HepG2 (cell line): ENCODE data around the gene ZBTB7B.

ENCODE experiments used
- MYC ChIP-seq: sonication (generic); formaldehyde crosslinking; IDR thresholded peaks from 2 replicates; pipeline ENCODE4 v1.9.0; 2021; ENCODE audit warnings: missing genetic modification reagents, borderline replicate concordance
- NFE2L2 ChIP-seq: fragments of 150-350 bp; IDR thresholded peaks from 2 replicates; pipeline ENCODE4 v1.6.1; 2014; ENCODE audit warnings: low read length
- RAD51 ChIP-seq: fragments of 450-650 bp; IDR thresholded peaks from 2 replicates; pipeline ENCODE4 v1.6.1; 2016; ENCODE audit warnings: borderline replicate concordance
- RXRA ChIP-seq: sonication (generic); formaldehyde crosslinking; IDR thresholded peaks from 2 replicates; pipeline ENCODE4 v1.5.1; 2020; ENCODE audit warnings: missing genetic modification reagents
- SRSF9 ChIP-seq: fragments of 200-400 bp; formaldehyde crosslinking; IDR thresholded peaks from 2 replicates; pipeline ENCODE4 v1.6.1; 2018; ENCODE audit warnings: borderline replicate concordance, mild to moderate bottlenecking, low read depth, low read length; ENCODE audit not compliant: insufficient read depth, poor library complexity, severe bottlenecking
- TAF1 ChIP-seq: sonication (generic); formaldehyde crosslinking; IDR thresholded peaks from 2 replicates; pipeline ENCODE4 v1.4.0; 2020; ENCODE audit warnings: missing genetic modification reagents
- ZNF274 ChIP-seq: sonication (generic); formaldehyde crosslinking; IDR thresholded peaks from 2 replicates; pipeline ENCODE4 v1.5.1; 2020; ENCODE audit warnings: mild to moderate bottlenecking, missing genetic modification reagents
- ZNF776 ChIP-seq: sonication (generic); formaldehyde crosslinking; IDR thresholded peaks from 2 replicates; pipeline ENCODE4 v1.4.0; 2020; ENCODE audit warnings: mild to moderate bottlenecking, missing genetic modification reagents
- ZNF839 ChIP-seq: sonication (generic); formaldehyde crosslinking; IDR thresholded peaks from 2 replicates; pipeline ENCODE4 v1.4.0; 2020; ENCODE audit warnings: missing genetic modification reagents, mild to moderate bottlenecking, borderline replicate concordance
- TF ChIP-seq, protein P1 (sequence below): sonication (generic); formaldehyde crosslinking; IDR thresholded peaks from 2 replicates; pipeline ENCODE4 v1.5.0; 2020; ENCODE audit warnings: mild to moderate bottlenecking, missing genetic modification reagents, moderate library complexity
- TF ChIP-seq, protein P2 (sequence below): IDR thresholded peaks from 2 replicates; pipeline ENCODE4 v1.6.1; 2016
- TF ChIP-seq, protein P3 (sequence below): IDR thresholded peaks from 2 replicates; pipeline ENCODE4 v1.6.1; 2016; ENCODE audit warnings: missing compliant biosample characterization, missing genetic modification reagents, borderline replicate concordance

DNA sequence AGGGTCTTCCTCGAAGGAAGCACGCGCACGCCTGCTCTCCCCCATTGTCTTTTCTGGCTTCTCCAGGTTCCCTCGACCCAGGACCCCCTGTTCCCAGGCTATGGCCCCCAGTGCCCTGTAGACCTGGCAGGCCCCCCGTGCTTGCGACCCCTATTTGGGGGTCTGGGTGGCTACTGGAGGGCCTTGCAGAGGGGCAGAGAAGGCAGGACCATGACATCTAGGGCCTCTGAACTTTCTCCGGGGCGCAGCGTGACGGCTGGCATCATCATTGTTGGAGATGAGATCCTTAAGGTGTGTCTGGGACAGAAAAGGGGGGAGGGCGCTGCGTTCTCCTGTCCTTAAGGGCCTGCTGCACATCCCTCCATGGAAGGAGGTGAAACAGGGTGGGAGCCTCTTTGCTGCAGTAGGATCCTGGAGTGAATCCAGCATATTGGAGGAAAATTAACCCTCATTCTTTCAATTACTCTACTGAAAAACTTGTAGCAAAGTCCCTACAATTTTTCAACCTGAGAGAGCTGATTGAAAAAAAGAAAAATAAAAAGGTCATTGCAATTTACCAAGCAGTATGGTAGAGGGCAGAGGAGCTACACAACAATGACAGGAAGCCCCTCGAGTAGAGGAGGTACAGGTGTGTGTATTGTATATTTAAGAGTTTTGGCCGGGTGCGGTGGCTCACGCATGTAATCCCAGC is 18.7 kb upstream of the ZBTB7B start:
- TF ChIP-seq, protein P1, sequence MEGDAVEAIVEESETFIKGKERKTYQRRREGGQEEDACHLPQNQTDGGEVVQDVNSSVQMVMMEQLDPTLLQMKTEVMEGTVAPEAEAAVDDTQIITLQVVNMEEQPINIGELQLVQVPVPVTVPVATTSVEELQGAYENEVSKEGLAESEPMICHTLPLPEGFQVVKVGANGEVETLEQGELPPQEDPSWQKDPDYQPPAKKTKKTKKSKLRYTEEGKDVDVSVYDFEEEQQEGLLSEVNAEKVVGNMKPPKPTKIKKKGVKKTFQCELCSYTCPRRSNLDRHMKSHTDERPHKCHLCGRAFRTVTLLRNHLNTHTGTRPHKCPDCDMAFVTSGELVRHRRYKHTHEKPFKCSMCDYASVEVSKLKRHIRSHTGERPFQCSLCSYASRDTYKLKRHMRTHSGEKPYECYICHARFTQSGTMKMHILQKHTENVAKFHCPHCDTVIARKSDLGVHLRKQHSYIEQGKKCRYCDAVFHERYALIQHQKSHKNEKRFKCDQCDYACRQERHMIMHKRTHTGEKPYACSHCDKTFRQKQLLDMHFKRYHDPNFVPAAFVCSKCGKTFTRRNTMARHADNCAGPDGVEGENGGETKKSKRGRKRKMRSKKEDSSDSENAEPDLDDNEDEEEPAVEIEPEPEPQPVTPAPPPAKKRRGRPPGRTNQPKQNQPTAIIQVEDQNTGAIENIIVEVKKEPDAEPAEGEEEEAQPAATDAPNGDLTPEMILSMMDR (CRISPR knock-in tag) = 0 out of 2 replicates have a peak, but pooled peaks have one; percentile 5
- no peak for TF ChIP-seq MYC (CRISPR knock-in tag)
- no peak for TF ChIP-seq RAD51
- TF ChIP-seq, protein P2, sequence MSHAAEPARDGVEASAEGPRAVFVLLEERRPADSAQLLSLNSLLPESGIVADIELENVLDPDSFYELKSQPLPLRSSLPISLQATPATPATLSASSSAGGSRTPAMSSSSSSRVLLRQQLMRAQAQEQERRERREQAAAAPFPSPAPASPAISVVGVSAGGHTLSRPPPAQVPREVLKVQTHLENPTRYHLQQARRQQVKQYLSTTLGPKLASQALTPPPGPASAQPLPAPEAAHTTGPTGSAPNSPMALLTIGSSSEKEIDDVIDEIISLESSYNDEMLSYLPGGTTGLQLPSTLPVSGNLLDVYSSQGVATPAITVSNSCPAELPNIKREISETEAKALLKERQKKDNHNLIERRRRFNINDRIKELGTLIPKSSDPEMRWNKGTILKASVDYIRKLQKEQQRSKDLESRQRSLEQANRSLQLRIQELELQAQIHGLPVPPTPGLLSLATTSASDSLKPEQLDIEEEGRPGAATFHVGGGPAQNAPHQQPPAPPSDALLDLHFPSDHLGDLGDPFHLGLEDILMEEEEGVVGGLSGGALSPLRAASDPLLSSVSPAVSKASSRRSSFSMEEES = no peak
- TF ChIP-seq ZNF274 (CRISPR knock-in tag) = no peak
- TF ChIP-seq, protein P3, sequence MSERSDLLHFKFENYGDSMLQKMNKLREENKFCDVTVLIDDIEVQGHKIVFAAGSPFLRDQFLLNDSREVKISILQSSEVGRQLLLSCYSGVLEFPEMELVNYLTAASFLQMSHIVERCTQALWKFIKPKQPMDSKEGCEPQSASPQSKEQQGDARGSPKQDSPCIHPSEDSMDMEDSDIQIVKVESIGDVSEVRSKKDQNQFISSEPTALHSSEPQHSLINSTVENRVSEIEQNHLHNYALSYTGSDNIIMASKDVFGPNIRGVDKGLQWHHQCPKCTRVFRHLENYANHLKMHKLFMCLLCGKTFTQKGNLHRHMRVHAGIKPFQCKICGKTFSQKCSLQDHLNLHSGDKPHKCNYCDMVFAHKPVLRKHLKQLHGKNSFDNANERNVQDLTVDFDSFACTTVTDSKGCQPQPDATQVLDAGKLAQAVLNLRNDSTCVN (CRISPR knock-in tag) = no peak
- no peak for TF ChIP-seq RXRA (CRISPR knock-in tag)
- no peak for TF ChIP-seq SRSF9
- no peak for TF ChIP-seq ZNF776 (CRISPR knock-in tag)
- no peak for TF ChIP-seq NFE2L2
- no peak for TF ChIP-seq TAF1
- TF ChIP-seq ZNF839 (CRISPR knock-in tag) = no peak
